ENCODE measurements around the gene NT5DC2.

NT5DC2 gene

DNA sequence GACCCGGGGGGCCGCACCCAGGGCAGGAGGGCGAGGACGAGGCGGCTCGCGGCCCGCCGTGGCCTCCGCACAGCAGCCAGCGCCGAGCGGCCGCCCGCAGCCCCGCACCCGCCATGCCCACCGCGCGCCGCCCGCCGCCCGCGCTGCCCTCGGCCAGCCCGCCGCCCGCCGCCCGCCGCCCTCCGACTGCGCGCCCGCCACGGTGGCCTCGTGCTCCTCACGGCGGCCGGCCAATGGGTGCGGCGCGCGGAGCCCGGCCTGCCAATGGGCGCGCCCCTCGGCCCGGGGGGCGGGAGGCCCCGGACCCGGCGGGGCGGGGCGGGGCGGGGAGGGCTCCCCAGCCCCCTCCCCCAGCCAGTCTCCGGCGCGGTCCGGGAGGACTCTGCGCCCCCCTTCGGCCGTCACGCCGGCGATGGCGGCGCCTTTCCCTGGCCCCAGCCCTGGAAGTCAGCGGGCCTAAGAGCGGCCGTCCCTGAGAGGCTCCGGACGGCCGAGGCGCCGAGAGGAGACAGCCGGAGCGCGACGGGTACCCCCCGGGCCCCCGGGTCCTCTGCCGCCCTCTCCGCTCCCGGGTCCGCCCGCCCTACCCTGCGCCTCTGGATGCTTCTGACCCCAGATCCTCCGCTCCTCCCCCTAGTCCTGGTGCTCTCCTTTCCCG, at the start of gene NT5DC2:
NT5DC2 (minus strand) TSS at position 235 of the 658 bp plus-strand sequence; CDS start at position 115, 120 bp downstream.
- in situ Hi-C loops (cut with MboI; ENCODE audit: low pct_unique_long_range_greater_than_20kb, low sequenced_read_pairs) = no loop called here
- peak; percentile 21 for DNase-seq

DNA sequence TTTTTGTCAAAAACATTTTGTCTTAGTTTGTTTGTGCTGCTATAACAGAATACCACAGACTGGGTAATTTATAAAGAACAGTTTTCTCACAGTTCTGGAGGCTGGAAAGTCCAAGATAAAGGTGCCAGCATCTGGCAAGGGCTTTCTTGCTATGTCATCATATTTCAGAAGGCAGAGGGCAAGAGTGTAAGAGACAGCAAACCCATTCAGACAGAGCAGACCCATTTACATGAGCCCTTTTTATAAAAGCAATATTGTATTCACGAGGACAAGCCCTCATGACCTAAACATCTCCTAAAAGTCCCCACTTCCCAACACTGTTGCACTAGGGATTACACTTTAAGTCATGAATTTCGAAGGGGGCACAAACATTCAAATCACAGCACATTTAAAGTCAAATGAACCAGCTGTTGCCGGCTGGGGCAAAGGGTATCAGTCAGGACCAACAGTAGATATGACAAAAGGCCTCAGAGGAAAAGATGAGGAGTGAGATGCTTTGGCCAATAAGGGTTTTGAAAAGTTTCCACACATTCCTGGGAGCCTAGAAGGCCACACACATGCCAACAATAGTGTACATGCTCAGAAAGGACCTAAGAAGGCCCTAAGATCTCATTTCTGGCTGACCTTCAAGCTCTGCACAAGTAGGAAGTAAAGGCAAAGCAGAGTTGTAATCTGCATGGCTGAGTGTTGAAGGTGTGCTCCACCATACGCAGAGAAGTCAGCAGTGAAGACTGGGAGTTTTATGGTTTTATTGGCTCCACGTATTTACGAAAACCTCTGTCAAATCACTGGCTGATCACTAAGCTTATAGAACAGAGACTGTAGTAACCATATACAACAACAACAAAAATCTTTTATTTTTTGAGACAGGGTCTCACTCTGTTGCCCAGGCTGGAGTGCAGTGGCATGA, 40.7 kb upstream of the NT5DC2 start:
- no peak for DNase-seq
- in situ Hi-C loops (cut with MboI; ENCODE audit: low pct_unique_long_range_greater_than_20kb, low sequenced_read_pairs) = no loop called here

DNA sequence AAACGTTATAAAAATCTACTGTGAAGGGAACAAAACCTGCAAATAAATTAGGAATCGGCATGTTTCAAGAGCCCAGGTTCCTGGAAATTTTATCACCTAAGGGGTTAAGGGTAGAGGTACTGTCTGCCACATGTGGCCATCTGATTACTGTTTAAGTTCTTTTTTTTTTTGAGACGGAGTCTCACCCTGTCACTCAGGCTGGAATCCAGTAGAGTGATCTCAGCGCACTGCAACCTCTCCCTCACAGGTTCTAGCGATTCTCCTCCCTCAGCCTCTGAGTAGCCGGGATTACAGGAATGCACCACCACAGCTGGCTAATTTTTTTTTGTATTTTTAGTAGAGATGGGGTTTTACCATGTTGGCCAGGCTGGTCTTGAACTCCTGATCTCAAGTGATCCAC, 38.6 kb upstream of the NT5DC2 start:
- DNase-seq = no peak
- in situ Hi-C loops (cut with MboI; ENCODE audit: low pct_unique_long_range_greater_than_20kb, low sequenced_read_pairs) = no loop called here

DNA sequence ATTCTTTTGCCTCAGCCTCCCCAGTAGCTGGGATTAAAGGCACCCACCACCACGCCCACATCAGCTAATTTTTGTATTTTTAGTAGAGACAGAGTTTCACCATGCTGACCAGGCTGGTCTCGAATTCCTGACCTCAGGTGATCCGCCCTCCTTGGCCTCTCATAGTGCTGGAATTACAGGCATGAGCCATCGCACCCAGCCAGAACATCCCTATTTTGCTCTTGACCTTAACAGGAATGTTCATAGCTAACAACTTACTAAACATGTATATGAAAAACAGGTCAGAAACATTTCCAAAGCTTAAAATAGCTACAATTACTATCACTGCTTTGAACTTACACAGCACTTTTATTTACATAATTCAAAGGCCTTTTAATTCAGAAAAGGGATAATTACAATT, 36.4 kb upstream of the NT5DC2 start:
- no peak for DNase-seq
- in situ Hi-C loops (cut with MboI; ENCODE audit: low pct_unique_long_range_greater_than_20kb, low sequenced_read_pairs) = no loop called here

DNA sequence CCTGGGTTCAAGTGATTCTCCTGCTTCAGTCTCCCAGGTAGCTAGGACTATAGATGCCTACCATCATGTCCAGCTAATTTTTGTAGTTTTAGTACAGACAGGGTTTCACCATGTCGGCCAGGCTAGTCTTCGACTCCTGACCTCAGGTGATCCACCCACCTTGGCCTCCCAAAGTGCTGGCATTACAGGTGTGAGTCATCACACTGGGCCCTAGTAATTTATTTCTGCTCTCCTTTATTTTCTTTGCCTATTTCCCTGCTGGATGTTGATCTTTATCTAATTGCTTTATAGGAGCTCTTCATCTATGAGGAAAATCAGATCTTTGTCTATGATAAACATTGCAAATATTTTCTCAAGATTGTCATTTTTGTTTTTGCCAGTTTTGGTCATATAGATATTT, 34.4 kb upstream of the NT5DC2 start:
- in situ Hi-C loops (cut with MboI; ENCODE audit: low pct_unique_long_range_greater_than_20kb, low sequenced_read_pairs) = no loop called here
- DNase-seq = no peak

DNA sequence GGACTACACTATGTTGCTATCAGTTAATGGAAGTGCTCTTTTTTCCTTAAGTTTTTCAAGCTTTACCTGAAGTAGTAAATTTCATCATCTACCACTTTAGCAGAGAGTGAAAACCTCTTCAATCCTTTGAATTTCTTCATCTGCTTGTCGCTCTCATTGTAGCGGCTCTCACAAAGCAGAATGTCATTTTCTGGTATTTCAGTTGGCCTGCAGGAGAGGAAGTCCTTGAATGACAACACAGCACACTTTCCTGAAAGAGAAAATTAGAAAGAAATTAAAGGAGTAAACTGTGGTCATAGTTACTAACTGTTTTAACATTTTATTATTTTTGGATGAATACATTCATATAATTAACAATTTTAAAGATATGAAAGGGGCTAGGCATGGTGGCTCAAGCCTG, 30.3 kb upstream of the NT5DC2 start:
- no peak for DNase-seq
- in situ Hi-C loops (cut with MboI; ENCODE audit: low pct_unique_long_range_greater_than_20kb, low sequenced_read_pairs) = no loop called here

DNA sequence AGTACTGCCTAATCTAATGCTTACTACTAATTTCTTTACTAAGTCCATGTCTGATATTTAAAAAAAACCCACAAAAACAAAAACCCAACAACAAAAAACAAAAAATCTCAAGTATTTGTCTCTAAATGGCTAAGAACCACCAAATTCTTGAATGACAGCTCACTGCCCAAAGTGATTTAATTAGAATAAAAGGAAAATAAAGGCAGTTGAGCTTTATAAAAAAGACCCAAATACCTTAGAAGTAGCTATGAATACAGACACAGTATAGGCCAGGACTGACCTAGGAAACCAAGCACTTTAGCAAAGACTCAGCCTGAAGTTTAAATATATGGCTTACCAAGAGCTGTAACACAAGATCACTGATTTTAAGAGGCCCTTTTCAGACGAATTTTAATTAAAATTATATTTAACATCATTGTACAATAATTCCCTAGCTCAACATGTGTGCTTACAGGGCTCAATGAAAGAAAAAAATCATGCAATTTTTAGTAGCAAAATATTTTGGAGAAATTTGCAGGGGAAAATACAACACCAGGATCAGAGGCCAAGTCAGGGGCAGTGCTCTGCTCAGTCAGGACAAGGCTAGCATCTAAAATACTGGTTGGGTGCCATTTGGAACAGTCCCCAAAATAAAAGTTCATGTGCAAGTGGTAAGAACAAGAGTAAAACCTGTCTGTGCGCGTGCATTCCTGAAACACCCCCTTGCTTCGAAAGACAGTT, 27.5 kb upstream of the NT5DC2 start:
- in situ Hi-C loops (cut with MboI; ENCODE audit: low pct_unique_long_range_greater_than_20kb, low sequenced_read_pairs) = no loop called here
- DNase-seq = no peak

DNA sequence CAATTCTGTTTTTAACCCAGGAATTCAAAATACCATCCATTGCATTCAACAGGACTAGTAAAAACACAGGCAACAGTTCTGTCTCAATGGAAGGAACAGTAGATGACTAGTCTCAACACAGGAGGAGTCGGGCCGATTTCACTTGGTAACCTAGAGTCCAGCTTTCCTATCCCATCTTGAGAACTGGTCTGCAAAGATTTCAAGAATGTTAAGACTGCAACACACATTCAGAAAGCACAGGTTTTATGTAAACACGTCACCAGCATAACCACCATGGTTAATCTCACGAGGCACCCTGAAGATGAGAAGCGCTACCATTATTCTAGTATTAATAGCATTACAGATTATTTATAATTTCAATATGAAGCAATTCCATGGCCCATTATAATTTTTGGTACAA, 24.8 kb upstream of the NT5DC2 start:
- no peak for DNase-seq
- in situ Hi-C loops (cut with MboI; ENCODE audit: low pct_unique_long_range_greater_than_20kb, low sequenced_read_pairs) = no loop called here

DNA sequence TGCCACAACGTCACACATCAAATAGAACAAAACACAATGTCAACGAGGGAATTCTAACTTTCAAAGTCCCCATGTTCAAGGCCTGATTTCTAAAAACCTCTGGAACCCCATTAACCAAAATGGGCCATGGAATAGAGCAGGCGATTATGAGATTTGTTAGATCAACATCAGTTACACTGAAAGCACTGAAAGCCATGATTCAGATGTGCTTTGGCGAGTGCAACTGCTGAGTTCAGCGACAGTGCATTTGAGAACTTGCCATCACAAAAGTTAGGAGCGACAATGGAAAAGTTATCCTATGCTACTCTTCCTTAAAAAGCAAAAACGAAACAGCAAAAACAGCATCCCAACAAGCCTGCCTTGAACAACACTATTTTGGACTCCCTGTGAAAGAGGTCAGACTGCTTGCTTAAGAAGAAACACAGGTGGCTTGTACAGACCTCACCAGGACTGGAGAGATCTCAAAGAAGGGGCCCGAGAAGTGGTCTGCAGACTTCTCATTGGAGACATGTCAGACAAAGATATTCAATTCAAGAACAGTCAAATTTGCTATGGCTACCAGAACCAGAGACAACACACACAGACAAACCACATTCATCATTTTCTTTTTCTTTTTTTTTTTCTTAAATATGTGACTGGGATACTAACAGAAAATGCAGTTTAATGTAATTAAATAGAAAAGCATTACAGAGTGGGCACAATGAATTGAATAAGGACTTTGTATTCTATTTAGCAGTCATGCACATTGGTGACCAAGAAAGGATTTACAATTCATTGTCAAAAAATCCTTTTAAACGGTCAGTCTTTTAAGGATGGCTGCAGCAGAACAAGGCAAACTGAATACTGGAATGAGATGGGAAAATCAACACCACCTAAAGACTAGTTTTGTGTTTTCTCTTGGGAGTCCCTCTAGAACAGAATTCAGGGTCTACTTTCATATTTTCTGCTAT, 23.6 kb upstream of the NT5DC2 start:
- in situ Hi-C loops (cut with MboI; ENCODE audit: low pct_unique_long_range_greater_than_20kb, low sequenced_read_pairs) = no loop called here
- DNase-seq = no peak

DNA sequence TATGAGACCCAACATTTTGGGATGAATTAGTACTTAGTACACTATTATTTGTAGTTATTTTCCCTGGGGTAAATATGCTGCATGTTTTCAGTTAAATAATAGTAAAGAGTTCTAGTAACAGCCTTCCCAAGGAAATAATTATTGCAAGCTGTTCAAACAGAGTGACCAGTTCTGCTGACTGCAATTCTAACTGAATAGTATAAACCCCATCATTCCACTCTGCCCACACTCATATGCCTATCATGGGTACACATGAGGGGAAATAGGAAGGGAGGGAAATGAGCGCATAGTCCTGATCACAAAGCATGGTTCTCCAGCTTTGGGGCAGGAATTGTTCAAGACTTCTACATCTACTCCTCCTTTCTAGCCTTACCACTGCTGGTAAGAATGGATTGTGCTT, 21.4 kb upstream of the NT5DC2 start:
- in situ Hi-C loops (cut with MboI; ENCODE audit: low pct_unique_long_range_greater_than_20kb, low sequenced_read_pairs) = no loop called here
- DNase-seq = no peak

DNA sequence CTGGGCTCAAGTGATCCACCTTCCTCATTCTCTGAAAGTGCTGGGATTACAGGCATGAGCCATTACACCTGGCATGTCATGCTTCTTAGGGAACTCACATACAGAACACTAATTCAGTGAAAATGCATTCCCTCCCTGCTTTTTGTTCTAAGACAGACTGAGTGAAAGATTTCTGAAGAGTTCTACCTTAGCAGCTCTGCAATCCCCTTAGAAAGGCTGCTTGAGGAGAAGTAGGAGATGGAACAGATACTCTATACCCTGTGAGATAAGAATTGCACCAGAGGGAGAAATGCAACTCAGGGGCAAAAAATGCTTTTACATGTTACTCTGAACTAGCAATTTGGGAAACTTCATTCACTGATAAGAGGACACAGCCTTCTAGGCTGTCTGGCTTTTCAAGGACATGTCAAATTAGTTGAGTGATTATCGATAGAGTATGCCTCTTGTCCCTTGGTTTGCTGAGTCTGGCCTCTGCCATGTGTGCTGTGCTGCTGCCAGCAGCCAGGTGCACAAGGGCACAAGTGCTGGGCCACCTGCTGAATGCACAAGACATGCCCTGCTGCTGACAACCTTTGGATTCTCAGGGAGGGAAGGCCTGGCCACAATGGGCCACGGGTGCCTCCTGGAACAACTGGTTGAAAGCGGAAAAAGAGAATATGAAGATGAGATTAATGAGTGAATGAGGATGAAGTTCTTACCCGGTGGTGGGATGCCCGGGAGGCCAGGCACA, 20.5 kb upstream of the NT5DC2 start:
- no peak for DNase-seq
- in situ Hi-C loops (cut with MboI; ENCODE audit: low pct_unique_long_range_greater_than_20kb, low sequenced_read_pairs) = no loop called here

DNA sequence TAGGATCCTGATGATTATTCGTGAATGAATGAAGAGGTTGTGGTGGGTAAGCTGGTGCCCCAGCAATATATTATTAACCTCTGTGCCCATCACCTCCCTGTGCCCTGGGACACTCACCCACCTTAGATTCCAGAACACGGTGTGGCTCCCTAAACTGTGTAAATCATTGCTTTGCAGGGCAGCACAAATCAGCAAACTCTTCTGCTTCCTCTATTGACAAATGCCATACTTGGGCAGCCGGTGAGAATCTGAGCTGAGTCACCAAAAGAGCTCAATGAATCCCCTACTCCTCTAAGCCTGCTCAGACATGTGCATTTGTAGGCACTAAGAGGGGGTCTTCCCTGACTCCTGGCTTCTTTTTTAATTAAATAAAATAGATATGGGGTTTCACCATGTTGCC, 18.4 kb upstream of the NT5DC2 start:
- DNase-seq = no peak
- in situ Hi-C loops (cut with MboI; ENCODE audit: low pct_unique_long_range_greater_than_20kb, low sequenced_read_pairs) = no loop called here

DNA sequence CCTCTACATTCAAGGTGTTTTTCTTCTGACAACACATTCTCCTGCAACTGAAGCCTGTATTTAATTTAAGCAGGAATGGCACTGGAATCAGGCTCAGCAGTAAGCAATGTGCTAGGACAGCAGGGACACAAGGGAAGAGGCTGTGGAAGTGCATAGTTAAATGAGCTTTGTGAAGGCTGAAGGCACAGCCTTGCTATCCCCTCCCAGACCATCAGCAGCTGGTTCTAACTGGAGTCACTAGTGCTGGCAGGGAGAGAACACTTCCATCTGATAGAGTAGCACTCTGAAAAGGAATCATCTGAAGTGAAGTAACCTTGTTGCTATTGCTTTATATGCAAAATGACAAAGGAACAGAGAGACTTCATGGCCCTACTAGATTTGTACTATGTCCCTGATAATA, 17.5 kb upstream of the NT5DC2 start:
- DNase-seq = no peak
- in situ Hi-C loops (cut with MboI; ENCODE audit: low pct_unique_long_range_greater_than_20kb, low sequenced_read_pairs) = no loop called here

DNA sequence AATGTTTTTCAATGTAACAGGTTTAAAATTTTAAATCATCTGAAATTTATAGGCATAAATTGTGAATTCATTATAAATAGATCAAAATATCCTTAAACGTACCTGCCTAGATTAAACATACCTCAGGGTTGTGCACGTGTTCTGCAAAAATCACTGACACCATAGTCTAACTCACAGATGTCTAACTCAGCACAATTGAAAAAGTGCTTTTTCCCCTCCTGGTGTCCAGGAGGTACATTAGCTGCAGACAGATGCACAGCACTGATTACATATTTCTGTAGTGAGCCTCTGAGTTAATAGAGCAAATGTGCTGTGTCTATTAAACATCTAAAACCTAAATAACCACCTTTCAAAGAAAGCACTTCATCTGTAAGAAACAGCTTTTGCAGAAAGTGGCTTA, 13.5 kb upstream of the NT5DC2 start:
- in situ Hi-C loops (cut with MboI; ENCODE audit: low pct_unique_long_range_greater_than_20kb, low sequenced_read_pairs) = no loop called here
- DNase-seq = no peak

DNA sequence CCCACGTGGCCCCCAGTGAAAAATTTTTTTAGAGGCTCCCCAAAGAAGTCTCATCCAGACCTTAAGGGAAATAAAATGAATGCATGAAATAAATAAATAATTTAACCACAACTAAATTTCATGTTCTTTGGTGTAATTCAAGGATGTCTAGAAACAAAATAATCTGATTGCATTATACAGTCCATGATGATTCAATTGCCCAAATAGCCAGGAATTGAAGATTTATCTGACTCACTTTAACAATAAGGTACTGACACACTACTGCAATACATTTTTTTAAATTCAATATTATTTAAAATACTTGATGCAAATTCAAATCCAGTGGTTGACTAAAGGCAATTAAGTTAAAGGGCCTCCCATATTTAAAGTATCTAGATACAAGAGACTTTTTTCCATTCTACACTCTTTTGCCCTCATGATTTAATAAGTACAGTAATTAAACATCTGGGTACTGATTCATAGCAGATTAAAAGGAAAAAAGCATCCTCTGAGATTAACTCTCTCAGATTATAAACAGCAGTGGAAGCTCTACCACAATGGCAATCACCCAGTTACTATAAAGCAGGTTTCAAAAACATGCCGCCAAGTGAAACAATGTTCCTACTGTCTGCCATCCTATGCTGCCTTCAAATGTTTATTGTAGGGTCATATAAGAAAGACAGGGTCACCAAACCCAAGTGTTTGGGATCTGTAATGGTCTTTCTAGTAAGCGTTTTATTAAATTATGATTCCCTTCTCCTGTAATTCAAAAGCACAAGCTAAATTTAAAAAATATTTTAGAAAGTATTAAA, 12.6 kb upstream of the NT5DC2 start:
- in situ Hi-C loops (cut with MboI; ENCODE audit: low pct_unique_long_range_greater_than_20kb, low sequenced_read_pairs) = no loop called here
- DNase-seq = no peak

DNA sequence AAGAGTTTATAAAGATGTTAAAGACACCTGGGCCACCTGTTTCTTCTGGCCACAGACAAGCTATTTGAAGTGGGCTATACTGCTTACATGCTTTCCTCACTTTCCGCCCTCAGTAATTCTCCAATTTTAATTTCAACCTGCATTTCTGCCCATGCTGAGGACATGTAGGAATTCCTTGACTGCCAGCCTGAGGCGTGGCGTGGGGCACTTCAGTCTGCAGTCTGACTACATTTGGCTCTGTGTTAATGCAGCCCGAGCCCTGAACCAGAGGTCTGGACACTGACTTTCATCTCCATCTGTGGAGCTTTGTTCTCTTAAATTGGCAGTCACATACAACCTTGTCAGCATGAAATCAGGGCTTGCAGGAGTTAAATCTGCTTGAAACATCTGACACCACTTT, 11.3 kb upstream of the NT5DC2 start:
- in situ Hi-C loops (cut with MboI; ENCODE audit: low pct_unique_long_range_greater_than_20kb, low sequenced_read_pairs) = no loop called here
- no peak for DNase-seq

DNA sequence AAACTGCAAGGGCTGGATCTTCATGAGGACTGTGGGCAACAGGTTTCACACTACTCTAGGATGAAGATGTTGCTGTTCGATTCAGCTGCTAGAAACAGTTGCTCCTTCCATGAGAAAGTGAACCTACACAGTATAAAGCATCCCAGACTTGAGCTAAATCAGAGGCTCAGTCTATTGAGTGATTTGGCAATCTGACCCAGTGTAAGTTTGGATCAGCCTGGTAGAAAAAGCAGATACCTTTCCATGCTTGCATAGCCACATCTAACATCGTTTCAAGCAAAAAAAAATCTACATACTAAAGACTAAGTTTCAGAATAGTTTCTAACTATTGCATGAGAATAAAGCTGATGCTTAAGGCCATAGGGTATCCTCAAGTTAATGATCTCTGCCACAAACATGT, 7.4 kb upstream of the NT5DC2 start:
- DNase-seq = no peak
- in situ Hi-C loops (cut with MboI; ENCODE audit: low pct_unique_long_range_greater_than_20kb, low sequenced_read_pairs) = no loop called here

Measured in KBM-7 (cell line).